GM12865 (cell line): ENCODE results near the gene RRAS2.

Source experiments
- DNase-seq: peaks from one replicate; pipeline ENCODE4 v3.0.0; 2010; ENCODE audit warnings: low read depth
- H3K4me3 ChIP-seq: 2 replicates; pipeline ENCODE4 v1.5.1; 2011; ENCODE audit warnings: mild to moderate bottlenecking, low read depth, low read length, control low read depth
- CTCF ChIP-seq: IDR thresholded peaks from 2 replicates; pipeline ENCODE4 v1.5.1; 2011; ENCODE audit warnings: low read length, control low read depth, low read depth, inconsistent platforms; ENCODE audit not compliant: insufficient read depth; ENCODE audit errors: missing control alignments

Gene RRAS2

GRCh38 chr11:14229472-14229871 is 129.5 kb downstream of the RRAS2 start:
- DNase-seq, result no peak
- H3K4me3 ChIP-seq, result no peak overlapping the region
- no peak for TF ChIP-seq CTCF

GRCh38 chr11:14228356-14228755 is 130.6 kb downstream of the RRAS2 start:
- no peak for TF ChIP-seq CTCF
- no peak for DNase-seq
- no peak overlapping the region for H3K4me3 ChIP-seq
